ENCODE measurements around the gene DIDO1.

DIDO1 gene

GRCh38 chr20:62882426-62882825, 43.9 kb downstream of the DIDO1 start:
- no peaks in the 10 kb centered on the region for H4K20me1 ChIP-seq (ENCODE audit: insufficient read depth)

GRCh38 chr20:62881662-62882395, 44.5 kb downstream of the DIDO1 start:
- TF ChIP-seq CTCF (conservative IDR thresholded peaks at IDR 0.05; ENCODE audit: low read depth, low read length): no peak
- Histone ChIP-seq H3K36me3 (ENCODE audit: insufficient read depth) (no peaks in the 10 kb centered on the region), H3K9ac (no peak overlapping the region)

More at GRCh38 chr20:62882426-62882825, 43.9 kb downstream of the DIDO1 start:
- Histone ChIP-seq H2AFZ (ENCODE audit: low read depth) (no peak overlapping the region), H3K27me3 (ENCODE audit: insufficient read depth, low read depth) (no peaks in the 10 kb centered on the region), H3K36me3 (ENCODE audit: insufficient read depth) (no peaks in the 10 kb centered on the region), H3K27ac (no peak overlapping the region), H3K4me1 (ENCODE audit: low read depth, poor library complexity, severe bottlenecking) (peaks cover 36% of the 10 kb centered on the region), H3K9ac (no peak overlapping the region), H3K4me3 (IDR thresholded peaks at IDR 0.05; ENCODE audit: insufficient read depth, low read depth, low read length) (no peak overlapping the region), H3K4me2 (no peak overlapping the region), H3K79me2 (ENCODE audit: insufficient read depth, low read depth) (no peaks in the 10 kb centered on the region)
- TF ChIP-seq CTCF (conservative IDR thresholded peaks at IDR 0.05; ENCODE audit: low read depth, low read length): no peak

GRCh38 chr20:62880935-62881661, 45.2 kb downstream of the DIDO1 start:
- no peak overlapping the region for H3K4me2 ChIP-seq
- H3K36me3 ChIP-seq (ENCODE audit: insufficient read depth): no peaks in the 10 kb centered on the region
- no peak overlapping the region for H3K9ac ChIP-seq
- no peak overlapping the region for H3K4me3 ChIP-seq (IDR thresholded peaks at IDR 0.05; ENCODE audit: insufficient read depth, low read depth, low read length)
- no peaks in the 10 kb centered on the region for H3K27me3 ChIP-seq (ENCODE audit: insufficient read depth, low read depth)
- H3K27ac ChIP-seq: no peak overlapping the region
- no peak for TF ChIP-seq CTCF (conservative IDR thresholded peaks at IDR 0.05; ENCODE audit: low read depth, low read length)
- no peak overlapping the region for H2AFZ ChIP-seq (ENCODE audit: low read depth)
- no peaks in the 10 kb centered on the region for H4K20me1 ChIP-seq (ENCODE audit: insufficient read depth)
- no peaks in the 10 kb centered on the region for H3K79me2 ChIP-seq (ENCODE audit: insufficient read depth, low read depth)
- H3K4me1 ChIP-seq (ENCODE audit: low read depth, poor library complexity, severe bottlenecking): peaks cover 23% of the 10 kb centered on the region

More at GRCh38 chr20:62881662-62882395, 44.5 kb downstream of the DIDO1 start:
- Histone ChIP-seq H3K27me3 (ENCODE audit: insufficient read depth, low read depth) (no peaks in the 10 kb centered on the region), H4K20me1 (ENCODE audit: insufficient read depth) (no peaks in the 10 kb centered on the region), H3K79me2 (ENCODE audit: insufficient read depth, low read depth) (no peaks in the 10 kb centered on the region), H3K4me1 (ENCODE audit: low read depth, poor library complexity, severe bottlenecking) (peaks cover 30% of the 10 kb centered on the region), H3K4me2 (no peak overlapping the region), H3K4me3 (IDR thresholded peaks at IDR 0.05; ENCODE audit: insufficient read depth, low read depth, low read length) (no peak overlapping the region), H3K27ac (no peak overlapping the region), H2AFZ (ENCODE audit: low read depth) (no peak overlapping the region)

GRCh38 chr20:62880147-62880934, 46.0 kb downstream of the DIDO1 start:
- Histone ChIP-seq H3K79me2 (ENCODE audit: insufficient read depth, low read depth) (no peaks in the 10 kb centered on the region), H3K4me2 (no peak overlapping the region), H3K4me3 (IDR thresholded peaks at IDR 0.05; ENCODE audit: insufficient read depth, low read depth, low read length) (no peak overlapping the region), H4K20me1 (ENCODE audit: insufficient read depth) (no peaks in the 10 kb centered on the region), H2AFZ (ENCODE audit: low read depth) (no peak overlapping the region), H3K27ac (no peak overlapping the region), H3K4me1 (ENCODE audit: low read depth, poor library complexity, severe bottlenecking) (peaks cover 16% of the 10 kb centered on the region), H3K27me3 (ENCODE audit: insufficient read depth, low read depth) (no peaks in the 10 kb centered on the region), H3K36me3 (ENCODE audit: insufficient read depth) (no peaks in the 10 kb centered on the region), H3K9ac (no peak overlapping the region)
- no peak for TF ChIP-seq CTCF (conservative IDR thresholded peaks at IDR 0.05; ENCODE audit: low read depth, low read length)
